ENCODE results near the gene ARHGAP10.

ARHGAP10 gene

GRCh38 chr4:148112231-148112982 is 380.5 kb downstream of the ARHGAP10 start:
- DNase-seq, result no peak

DNA sequence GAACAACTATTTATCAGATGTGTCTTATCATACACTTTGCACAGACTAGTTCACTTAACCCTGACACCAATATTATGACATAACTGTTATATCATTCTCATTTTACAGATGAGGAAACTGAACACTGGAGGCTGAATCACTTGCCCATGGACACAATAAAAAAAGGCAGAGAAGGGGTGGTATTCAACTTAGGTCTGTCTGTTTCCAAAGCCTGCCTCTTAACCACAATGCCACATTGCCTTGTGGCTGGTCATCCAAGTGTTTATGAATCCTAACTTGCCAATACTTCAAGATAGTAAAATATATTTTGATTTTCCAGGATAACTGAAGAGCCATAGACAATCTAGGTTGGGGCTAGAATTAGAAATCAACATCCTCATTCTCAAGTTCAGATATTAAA is 382.5 kb downstream of the ARHGAP10 start:
- DNase-seq, result no peak

GRCh38 chr4:148116264-148116663 is 384.4 kb downstream of the ARHGAP10 start:
- DNase-seq, result no peak

DNA sequence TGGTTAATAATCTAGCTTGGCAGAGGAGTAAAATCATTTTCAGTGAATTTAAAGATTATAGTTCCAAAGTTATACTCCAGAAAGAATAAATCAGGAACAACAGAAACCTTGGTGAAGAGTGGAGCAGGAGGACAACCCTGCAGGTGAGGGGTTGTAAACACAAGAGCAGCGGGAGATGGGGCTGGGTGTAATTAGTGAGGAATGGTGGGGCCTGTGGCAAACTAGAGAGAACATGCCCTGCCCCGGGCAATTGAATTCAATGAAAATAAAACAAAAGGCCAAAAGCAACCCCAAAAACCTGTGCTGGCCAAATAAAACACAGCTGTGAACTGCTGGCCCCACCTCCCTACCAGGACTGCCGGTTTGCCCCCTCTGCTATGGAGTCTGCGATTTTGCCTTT is 385.1 kb downstream of the ARHGAP10 start:
- DNase-seq, result no peak

GRCh38 chr4:148118179-148118578 is 386.3 kb downstream of the ARHGAP10 start:
- DNase-seq, result no peak

DNA sequence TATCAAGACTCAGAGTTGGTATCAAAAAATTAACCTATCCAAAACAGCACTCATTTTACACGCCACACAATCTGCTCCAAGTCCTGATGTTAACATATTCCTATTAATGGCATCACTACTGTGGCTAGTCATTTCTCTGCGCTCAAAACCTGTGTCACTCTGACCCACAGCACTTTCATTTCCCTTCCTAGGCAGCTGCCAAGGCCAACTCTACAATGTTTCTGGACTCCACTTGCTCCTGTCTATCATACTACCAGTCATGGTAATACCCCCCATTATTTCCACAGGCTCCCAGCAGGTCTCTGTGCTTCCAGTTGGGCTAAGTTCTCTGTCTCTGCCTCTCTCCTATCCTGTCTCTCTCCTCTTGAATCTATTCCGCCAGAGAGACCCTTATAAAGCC is 386.7 kb downstream of the ARHGAP10 start:
- no peak for DNase-seq

DNA sequence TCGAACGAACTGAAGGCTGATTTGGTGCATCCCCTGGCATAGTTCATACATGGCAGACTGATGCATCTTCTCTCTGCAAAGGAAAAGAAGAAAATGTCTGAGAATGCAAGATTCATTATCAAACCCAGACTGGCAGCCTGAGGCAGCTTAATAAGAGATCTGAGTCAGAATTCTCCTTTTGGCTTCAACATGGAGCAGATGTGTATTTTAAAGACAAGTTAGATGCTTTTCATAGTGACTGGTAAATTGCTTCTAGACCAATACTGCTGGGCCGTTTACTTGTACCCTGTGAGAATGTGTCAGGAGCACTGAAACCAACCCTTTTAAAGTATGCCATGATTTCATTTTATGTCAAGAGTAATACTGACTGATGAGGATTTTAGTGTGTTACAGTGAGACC is 388.3 kb downstream of the ARHGAP10 start:
- DNase-seq, result no peak
